Hematopoietic multipotent progenitor cell treated with erythropoietin and hydrocortisone succinate and interleukin-3 and kit ligand, for 17 days (in vitro differentiated cells): ENCODE results near the gene ZCCHC2.

Experiments used
- DNase-seq: peaks from one replicate; pipeline ENCODE4 v3.0.0-alpha.2; 2015; ENCODE audit warnings: low spot score

ZCCHC2 gene

GRCh38 chr18:62512532-62512931 is 10.3 kb upstream of the ZCCHC2 start:
- no peak for DNase-seq

DNA sequence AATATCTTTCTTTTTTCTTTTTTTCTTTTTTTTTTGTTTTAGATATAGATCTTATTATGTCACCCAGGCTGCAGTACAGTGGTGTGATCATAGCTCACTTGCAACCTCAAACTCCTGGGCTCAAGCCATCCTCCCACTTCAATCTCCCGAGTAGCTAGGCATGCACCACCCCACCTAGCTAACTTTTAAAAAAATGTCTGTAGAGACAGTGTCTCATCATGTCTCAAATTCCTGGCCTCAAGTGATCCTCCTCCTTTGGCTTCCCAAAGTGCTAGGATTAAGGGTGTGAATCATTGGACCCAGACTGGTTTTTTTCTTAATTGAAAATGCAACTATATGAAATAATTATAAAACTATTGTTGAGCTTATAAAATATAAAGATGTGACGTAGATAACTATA is 9.8 kb upstream of the ZCCHC2 start:
- no peak for DNase-seq

- no peak for DNase-seq
Measured at GRCh38 chr18:62514570-62514969, 8.3 kb upstream of the ZCCHC2 start.

DNA sequence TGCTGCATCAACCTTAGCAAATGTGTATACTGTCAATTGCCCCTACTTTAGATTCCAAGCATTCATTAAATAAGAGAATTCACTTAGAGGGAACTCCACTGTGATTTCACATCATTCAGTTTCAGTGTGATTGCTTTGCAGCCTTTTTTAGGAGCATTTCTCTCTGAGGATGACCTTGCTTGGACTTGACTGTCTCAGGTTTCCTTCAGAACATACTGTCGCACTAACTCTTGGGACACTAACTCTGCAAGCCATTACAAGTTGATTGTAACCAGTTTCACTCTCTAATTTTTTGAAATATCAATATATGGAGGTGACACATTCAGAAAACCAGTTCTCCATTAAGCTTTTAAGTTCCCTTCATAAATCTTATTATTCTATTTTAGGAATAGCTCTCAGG is 6.6 kb upstream of the ZCCHC2 start:
- no peak for DNase-seq

- peak; percentile 27 for DNase-seq
Measured at GRCh38 chr18:62518460-62519375, 4.1 kb upstream of the ZCCHC2 start.

GRCh38 chr18:62519684-62520083 is 3.1 kb upstream of the ZCCHC2 start:
- DNase-seq, result no peak

GRCh38 chr18:62521082-62521481 is 1.7 kb upstream of the ZCCHC2 start:
- DNase-seq, result no peak

DNA sequence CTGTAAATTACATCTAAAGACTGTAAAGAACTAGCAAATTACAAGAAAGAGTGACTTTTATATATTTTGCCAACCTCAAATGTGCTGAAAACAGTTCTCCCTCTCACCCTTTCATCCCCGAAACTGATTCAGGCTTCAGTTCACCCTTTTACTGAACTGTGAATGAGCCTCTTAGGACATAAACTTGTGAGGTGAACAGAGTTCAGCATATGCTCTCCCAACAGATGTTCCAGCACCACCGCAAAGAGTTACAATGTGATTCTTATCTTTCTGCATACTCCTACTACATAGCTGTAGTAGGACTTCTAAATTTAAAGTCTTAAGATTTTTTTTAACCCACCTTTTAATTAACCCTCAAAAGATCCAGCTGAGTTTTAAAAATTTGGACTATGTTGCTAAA is 1.2 kb upstream of the ZCCHC2 start:
- DNase-seq, result no peak

DNA sequence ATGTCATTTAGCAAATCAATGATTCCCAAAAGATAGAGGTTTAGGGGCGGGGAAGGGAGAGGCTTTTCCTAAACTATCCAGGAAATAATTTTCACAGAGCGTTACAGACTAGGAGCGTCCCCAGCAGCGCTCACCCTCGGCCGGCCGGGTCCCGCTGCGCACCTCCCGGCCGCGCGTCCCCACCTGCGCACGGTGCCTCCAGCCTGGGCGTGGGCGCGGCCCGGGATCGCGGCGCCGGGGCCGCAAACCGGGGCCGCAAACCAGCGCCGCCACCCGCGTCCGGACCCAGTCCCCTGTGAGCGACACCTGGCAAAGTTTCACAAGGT is 684 bp upstream of the ZCCHC2 start:
- no peak for DNase-seq

GRCh38 chr18:62523255-62523588 is 397 bp downstream of the ZCCHC2 start:
- no peak for DNase-seq

DNA sequence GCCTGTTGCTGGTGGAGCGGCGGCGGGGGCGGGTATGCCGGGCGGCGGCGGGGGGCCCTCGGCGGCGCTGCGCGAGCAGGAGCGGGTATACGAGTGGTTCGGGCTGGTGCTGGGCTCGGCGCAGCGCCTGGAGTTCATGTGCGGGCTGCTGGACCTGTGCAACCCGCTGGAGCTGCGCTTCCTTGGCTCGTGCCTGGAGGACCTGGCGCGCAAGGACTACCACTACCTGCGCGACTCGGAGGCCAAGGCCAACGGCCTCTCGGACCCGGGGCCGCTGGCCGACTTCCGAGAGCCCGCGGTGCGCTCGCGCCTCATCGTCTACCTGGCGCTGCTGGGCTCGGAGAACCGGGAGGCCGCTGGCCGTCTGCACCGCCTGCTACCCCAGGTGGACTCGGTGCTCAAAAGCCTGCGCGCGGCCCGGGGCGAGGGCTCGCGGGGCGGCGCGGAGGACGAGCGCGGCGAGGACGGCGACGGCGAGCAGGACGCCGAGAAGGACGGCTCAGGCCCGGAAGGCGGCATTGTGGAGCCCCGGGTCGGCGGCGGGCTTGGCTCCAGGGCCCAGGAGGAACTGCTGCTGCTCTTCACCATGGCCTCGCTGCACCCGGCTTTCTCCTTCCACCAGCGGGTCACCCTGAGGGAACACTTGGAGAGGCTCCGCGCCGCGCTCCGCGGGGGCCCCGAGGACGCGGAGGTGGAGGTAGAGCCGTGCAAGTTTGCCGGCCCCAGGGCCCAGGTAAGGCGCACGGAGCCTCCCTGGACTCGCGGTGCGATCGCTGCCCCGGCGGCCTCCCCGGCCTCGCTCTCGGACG is 1.0 kb downstream of the ZCCHC2 start:
- DNase-seq, result peak; percentile 59

DNA sequence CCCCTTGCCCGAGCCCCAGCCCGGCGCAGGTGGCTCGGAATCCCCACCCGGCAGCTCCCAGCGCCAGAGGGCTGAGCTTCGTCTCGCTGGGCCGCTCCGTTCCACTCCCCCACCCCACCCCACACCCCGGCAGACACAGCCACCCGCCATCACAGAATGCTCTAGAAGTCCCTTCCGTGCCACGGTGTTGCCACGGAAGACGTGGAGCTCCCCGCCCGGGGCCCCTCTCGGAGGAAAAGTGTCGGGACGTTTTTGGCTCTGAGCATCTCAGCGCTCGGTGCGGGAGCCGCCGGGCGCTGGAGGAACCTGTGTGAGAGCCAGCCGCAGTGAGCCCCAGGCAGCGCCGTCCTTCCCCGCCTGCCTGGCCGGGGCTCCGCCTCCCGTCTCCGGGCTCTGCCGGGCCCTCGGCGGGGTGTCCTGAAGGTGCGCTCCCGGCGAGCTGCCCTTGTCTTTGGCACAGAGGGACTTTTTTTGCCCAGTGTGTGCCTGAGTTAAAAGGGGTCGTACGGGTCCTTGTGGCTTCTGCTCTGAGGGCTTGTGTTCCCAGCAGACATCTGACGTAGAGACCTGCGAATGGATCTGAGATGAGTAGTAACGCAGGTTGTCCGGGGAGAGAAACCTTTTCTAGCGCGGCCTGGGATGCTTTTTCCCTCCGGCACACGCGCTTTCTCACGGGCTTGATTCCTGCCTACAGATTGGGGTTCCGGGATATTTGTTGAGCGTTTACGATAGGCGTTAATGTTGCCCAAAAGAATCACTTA is 1.8 kb downstream of the ZCCHC2 start:
- DNase-seq, result peak; percentile 75

GRCh38 chr18:62525608-62526007 is 2.8 kb downstream of the ZCCHC2 start:
- DNase-seq, result no peak

GRCh38 chr18:62526098-62527025 is 3.5 kb downstream of the ZCCHC2 start:
- peak; percentile 88 for DNase-seq

DNA sequence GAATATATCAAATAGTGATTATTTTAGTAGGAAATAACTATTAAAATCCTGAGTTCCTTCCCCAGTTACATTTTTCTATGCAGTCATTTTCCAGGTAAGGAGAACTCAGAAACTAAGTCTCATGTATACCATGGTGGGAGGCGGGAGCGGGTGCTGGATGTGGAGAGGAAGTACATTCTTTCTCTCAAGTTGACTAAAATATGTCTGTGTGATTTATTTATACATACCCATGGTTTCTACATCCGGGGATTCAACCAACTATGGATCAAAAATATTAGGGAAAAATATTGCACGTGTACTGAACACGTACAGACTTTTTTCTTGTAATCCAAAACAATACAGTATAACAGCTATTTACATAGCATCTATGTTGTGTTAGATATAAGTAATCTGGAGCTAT is 6.8 kb downstream of the ZCCHC2 start:
- DNase-seq, result no peak

DNA sequence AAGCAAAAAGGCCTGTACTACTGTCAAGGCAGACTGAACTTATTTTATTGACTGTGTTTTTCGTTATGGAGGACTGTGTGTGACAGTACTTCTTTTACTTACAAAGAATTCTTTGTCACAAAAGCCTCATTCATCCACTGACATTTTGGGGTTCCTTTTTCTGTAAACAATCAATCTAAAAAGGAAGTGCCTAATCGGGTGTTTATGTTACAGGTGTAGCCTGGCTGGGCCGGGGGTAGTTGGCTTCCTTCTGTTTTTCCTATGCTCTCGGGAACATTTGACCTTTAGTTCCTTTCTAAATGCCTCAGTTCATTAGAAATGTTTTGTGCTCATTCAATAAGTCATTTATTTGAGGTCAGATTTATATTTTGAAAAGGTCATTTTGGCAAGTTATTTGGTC is 8.3 kb downstream of the ZCCHC2 start:
- no peak for DNase-seq

DNA sequence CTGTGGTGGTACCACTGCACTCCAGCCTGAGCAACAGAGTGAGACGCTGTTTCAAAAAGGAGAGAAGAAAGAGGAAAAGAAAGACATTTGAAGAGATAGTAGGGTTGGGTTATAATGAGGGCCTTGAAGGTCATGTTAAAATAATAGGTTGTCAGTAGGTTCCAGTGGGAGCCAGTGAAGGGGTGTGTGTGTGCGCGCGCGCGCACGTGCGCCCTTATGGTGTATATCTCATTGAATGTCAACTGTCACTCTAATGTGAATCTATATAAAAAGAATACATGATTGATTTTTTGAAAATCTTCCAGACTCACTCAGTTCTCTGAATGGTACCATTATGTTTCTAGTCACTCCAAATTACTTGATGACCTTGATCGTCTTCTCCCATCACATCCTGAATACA is 9.1 kb downstream of the ZCCHC2 start:
- DNase-seq, result no peak

DNA sequence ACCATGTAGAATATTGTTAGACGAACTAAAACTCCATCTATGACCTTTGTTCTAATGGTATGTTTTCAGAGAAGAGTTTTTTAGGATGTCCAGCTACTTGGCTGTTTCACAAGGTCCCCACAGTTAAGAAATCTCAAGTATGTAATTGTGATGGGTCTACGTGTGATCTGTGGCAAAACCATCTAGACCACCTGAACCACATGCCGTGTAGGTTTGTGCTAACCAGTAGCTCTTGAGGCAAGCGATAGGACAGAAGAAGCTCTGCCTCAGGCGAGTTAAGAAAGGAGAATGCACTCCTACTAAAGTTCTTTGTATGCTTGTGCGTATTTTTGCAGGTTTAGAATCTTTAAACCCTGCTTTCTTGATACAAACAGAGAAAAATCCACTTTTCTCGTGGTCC is 13.2 kb downstream of the ZCCHC2 start:
- DNase-seq, result no peak

- no peak for DNase-seq
Measured at GRCh38 chr18:62537042-62537894, 14.4 kb downstream of the ZCCHC2 start.

DNA sequence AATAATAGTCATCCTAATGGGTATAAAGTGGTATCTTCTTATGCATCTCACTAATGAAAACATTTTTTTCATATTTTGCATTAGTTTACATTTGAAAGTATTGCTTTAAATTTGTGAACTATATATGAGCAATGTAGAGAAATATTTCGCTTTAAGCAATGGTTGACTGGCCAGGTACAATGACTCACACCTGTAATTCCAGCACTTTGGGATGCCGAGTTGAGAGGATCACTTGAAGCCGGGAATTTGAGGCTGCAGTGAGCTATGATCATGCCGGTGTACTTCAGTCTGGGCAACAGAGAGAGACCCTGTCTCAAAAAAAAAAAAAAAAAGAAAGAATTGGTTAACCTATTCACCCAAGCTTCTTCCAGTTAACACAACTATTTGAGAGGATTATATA is 15.1 kb downstream of the ZCCHC2 start:
- DNase-seq, result no peak

DNA sequence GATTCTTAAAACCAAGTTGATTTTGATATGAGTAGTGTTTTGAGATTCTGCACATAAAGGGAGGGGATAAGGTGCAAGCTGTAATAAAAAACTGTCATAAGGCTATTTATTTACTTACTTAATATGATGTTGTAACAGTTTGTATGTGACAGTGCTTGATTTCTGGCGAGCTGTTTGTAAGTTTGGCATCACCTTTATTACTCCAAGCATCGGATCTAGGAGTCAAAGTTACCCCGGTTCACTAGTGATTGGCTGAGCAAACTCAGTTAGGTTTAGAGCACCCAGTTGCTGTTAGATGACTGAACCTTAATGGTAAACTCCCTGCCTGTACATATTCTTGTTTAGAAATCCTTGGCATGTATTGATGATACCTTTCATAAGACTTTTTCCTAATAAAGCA is 16.1 kb downstream of the ZCCHC2 start:
- DNase-seq, result no peak
